Mucosa of descending colon (tissue), 3 donors: ENCODE data around the gene LHFPL3. TPM values are rescaled to one million over a fixed set of nuclear protein-coding genes. Genes with fewer than 3 reads are reported as not detected.
A peak's percentile ranks its signal among the peaks of the same experiment; 100 is the strongest.
"Not testable (repeated sequence)": the region's sequence is repeated elsewhere in the genome, so short reads cannot be mapped to it uniquely, and the experiment has no call there.

Experiments used
- ATAC-seq: fragments of 200-7000 bp; cut with Tn5 transposase; one replicate; pipeline ENCODE4 v1.9.1; 2020; ENCODE audit warnings: mild to moderate bottlenecking, moderate library complexity
- DNase-seq, 3 donors: peaks; one replicate each; pipeline ENCODE4 v3.0.0-alpha.2; 2020
- H3K36me3 ChIP-seq: fragments of 200-600 bp; one replicate; pipeline ENCODE4 v1.8.0; 2021; ENCODE audit warnings: low read depth, mild to moderate bottlenecking
- H3K4me1 ChIP-seq: fragments of 200-600 bp; one replicate; pipeline ENCODE4 v1.8.0; 2021; ENCODE audit warnings: low read depth, mild to moderate bottlenecking
- H3K4me3 ChIP-seq: fragments of 200-600 bp; one replicate; pipeline ENCODE4 v1.8.0; 2021; ENCODE audit warnings: mild to moderate bottlenecking
- H3K9me3 ChIP-seq: fragments of 200-600 bp; one replicate; pipeline ENCODE4 v1.8.0; 2021; ENCODE audit warnings: mild to moderate bottlenecking
- CTCF ChIP-seq: fragments of 200-600 bp; IDR thresholded peaks from one replicate; pipeline ENCODE4 v1.8.0; 2022; ENCODE audit warnings: antibody characterized with exemption, mild to moderate bottlenecking
- intact Hi-C, 2 donors: fragments of 100-400 bp; cut with DNase I in 1 of 2; cut with micrococcal nuclease in 1 of 2; formaldehyde crosslinking; loops; one replicate each; pipeline versions ENCODE4 v1.11.0 to v1.11.1; 2022; cut with DNase I, micrococcal nuclease
- total RNA-seq, 3 donors: library from RNA; stranded (reverse); fragmentation: NEBNext Ultra II Directional in 2 of 3; extraction: Animal tissue kit (Norgen Biotek cat#: 25700) in 2 of 3; gene quantifications; one replicate each; pipeline versions ENCODE4 v1.2.1 to v1.2.4, GENCODE V29; 2021 to 2023
- donor health status: DM: no; HTN: no; CAD: no; lungs with moderate emphysema.
- donor health status: DM: no; HTN: no; CAD: no.
- donor health status: DM: no; HTN: yes; CAD: no.

The LHFPL3 gene
- total RNA-seq, 3 donors from 2014 or later = 0.26 to 0.57 (median 0.31) TPM

DNA sequence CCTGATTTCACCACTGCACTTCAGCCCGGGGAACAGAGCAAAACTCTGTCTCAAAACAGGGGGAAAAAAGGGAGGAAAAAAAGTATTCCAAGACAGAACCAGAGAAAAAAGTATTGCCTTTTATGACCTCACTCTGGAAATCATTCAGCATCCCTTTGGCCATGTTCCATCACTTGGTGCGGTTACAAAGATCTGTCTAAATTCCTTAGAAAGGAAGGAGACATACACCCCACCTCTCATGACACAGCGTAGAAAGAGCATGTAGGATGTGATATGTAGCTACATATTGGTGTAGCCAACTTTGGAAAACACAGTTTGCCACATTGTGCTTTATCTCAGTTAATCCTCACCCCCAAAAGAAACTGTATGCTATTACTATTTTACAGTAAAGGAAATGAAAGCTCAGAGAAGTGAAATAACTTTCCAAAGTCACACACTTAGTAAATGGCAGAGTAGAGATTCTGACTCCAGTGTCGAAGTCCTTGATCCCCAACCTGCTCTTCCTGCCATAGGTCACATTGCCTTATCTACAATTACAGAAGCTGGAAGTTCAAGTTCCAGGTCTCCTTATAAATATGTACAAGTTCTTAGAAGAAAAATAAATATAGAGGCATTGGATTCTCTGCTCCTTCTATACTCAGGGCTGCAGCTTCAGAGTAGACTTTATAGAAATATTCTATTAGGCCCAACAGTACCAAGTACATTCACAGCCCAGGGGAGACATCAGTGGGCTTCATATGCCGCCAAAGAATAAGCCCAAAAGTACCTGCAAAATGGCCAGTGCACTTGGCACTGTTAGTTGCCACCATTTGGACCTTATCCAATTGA, 594.0 kb downstream of the LHFPL3 start:
- no peak for DNase-seq

DNA sequence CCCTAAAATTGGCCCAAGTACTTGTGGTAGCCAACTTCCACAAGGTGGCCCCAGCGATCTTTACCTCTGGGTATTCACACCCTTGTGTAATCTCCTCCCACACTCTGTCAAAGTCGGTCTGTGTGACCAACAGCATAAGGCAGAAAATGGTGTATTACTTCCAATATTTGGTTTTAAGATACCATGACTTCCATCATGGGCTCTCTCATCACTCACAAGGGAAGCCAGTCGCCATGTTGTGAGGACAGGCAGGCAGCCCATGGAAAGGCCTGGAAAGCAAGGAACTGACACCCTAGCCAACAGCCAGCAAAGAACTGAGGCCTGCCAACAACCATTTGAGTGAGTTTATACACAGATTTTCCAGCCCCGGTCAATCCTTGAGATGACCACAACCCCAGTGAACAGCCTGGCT, 594.6 kb downstream of the LHFPL3 start:
- H3K9me3 ChIP-seq = no peaks in the 10 kb centered on the region
- H3K4me1 ChIP-seq = peaks cover 22% of the 10 kb centered on the region
- H3K36me3 ChIP-seq = no peaks in the 10 kb centered on the region
- H3K4me3 ChIP-seq = no peak overlapping the region
- peak; percentile 87 for ATAC-seq
- DNase-seq = peak in 2 of 3 donors; percentile 77 to 91
- peak; percentile 67 for TF ChIP-seq CTCF
- intact Hi-C loops = no loop called here

More for the DNA sequence above, 594.0 kb downstream of the LHFPL3 start:
- no peak for TF ChIP-seq CTCF
- no peak for ATAC-seq
- Histone ChIP-seq H3K4me3 (no peak overlapping the region), H3K9me3 (no peaks in the 10 kb centered on the region), H3K4me1 (peaks cover 19% of the 10 kb centered on the region), H3K36me3 (no peaks in the 10 kb centered on the region)
- intact Hi-C loops = no loop called here

- H3K36me3 ChIP-seq, DNase-seq, intact Hi-C loops, H3K4me3 ChIP-seq, ATAC-seq, H3K9me3 ChIP-seq: not testable (repeated sequence)
- H3K4me1 ChIP-seq = peaks cover 22% of the 10 kb centered on the region
These were observed 597.8 kb downstream of the LHFPL3 start for GRCh38 chr7:104926189-104926588.

DNA sequence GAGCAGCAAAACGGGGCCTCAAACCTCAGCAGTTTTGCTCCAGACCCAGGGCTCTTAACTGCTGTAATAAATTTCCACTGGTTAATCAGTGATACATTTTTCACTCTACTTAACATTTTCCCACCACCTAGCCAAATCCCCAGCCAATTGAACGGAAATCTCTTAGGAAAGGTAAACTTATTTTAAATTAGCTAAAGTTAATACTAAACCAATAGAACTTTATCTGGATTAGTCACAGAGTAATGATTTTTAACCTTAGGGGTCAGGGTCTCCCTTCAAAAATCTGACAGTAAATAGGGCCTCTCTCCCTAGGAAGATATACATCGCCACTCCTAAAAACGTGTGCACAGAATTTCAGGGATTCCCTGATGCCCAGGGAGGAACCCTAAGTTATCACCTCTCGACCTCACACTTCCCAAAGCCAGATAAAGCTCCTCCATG, 598.2 kb downstream of the LHFPL3 start:
- Histone ChIP-seq H3K9me3 (no peaks in the 10 kb centered on the region), H3K4me1 (peaks cover 27% of the 10 kb centered on the region), H3K4me3 (no peak overlapping the region), H3K36me3 (no peaks in the 10 kb centered on the region)
- TF ChIP-seq CTCF = no peak
- no peak for DNase-seq
- no peak for ATAC-seq
- intact Hi-C loops = no loop called here

DNA sequence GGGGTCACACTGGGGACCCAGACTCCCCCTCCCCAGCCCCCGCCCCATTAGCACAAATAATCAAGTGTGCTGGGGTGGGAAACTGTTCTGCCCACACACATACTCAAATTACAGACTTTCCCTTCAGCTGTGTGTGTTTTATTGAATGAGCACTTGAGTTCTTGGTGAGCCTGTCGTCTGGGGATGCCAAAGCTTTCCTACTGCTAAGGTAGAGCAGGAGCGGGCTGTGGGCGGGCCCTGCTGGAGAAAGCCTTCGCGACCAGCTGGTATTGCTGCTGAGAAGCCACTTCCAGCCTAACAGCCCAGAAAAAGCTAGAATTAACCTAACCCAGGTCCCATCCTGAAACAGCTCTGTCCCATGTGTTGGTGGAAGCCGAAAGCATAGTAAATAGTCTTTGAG, 598.7 kb downstream of the LHFPL3 start:
- ATAC-seq (peak; percentile 47), DNase-seq (peak in 2 of 3 donors; percentile 62 to 63)
- Histone ChIP-seq H3K36me3 (no peaks in the 10 kb centered on the region), H3K4me1 (peaks cover 31% of the 10 kb centered on the region), H3K9me3 (no peaks in the 10 kb centered on the region), H3K4me3 (no peak overlapping the region)
- no peak for TF ChIP-seq CTCF
- intact Hi-C loops = no loop called here

- no peak for TF ChIP-seq CTCF
- H3K4me1 ChIP-seq = peaks cover 38% of the 10 kb centered on the region
- ATAC-seq (no peak), DNase-seq (no peak)
- intact Hi-C loops = no loop called here
- H3K36me3 ChIP-seq = no peaks in the 10 kb centered on the region
- H3K4me3 ChIP-seq = no peak overlapping the region
- H3K9me3 ChIP-seq = no peaks in the 10 kb centered on the region
These were observed 600.5 kb downstream of the LHFPL3 start for GRCh38 chr7:104928721-104929400.
